IPS-NIHi7 (cell line): ENCODE results near the gene XAGE3.
"Not testable (repeated sequence)": the region's sequence is repeated elsewhere in the genome, so short reads cannot be mapped to it uniquely, and the experiment has no call there.

Experiments
- DNase-seq: peaks from one replicate; pipeline ENCODE4 v3.0.0; 2012; ENCODE audit warnings: mixed read lengths; ENCODE audit errors: extremely low spot score

XAGE3 gene

GRCh38 chrX:52843619-52844018 is 24.3 kb downstream of the XAGE3 start:
- DNase-seq = not testable (repeated sequence)

DNA sequence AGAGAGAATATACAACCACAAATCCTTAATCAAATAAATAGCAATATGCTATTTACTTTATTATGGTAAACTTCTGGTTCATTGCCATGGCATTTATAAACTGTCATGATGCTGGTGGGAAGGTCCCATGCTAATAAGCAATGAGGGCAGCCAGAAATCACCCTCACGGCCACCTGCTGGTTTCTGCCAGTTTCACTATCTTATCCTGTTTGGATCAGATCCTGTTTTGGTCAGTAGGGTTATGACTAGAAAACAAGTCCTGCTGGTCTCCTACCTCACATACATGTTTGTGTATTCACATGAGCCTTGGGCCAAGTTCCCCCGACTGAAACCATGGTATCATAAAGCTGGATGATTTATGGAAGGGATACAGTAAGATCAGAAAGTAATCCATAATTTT is 28.7 kb downstream of the XAGE3 start:
- no peak for DNase-seq

GRCh38 chrX:52830551-52830950 is 37.3 kb downstream of the XAGE3 start:
- no peak for DNase-seq

DNA sequence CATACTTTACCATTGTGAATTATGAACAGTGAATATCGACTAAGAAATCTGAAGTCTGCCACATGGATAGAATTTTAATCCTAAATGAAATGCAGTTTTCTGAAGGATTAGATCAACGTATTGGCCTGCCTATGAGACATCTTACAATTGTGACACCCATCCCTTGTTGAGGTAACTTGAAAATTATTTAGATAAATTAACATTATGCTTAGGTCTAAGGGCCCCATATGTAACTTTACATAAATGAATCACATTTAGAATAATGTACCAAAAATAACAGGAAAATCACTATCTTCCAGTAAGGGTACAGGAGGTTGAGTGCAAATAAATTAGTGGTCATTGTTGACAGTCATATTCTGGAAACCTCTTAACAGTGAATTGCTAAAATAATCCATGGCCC is 43.3 kb downstream of the XAGE3 start:
- DNase-seq = no peak

- no peak for DNase-seq
Observed at GRCh38 chrX:52821079-52821760, 46.7 kb downstream of the XAGE3 start.

DNA sequence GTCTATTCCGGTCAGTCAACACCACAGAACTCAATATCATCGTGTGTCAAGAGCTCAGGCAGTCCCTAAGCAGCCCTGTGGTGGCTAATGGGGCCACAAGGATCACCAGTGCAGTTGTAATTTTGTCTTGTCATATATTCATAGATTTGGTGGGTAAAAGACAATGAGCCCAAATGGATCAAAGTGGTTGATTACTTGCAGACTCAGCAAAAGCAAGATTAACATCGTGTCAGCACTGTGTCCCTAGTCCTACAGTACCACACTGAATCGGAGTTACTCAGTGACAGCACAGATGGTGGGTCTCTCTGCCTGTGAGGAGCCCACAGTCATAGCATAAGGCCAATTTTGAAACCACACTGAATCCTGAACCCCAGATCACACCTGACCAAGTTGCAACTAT is 48.1 kb downstream of the XAGE3 start:
- no peak for DNase-seq
